Smooth muscle cell (in vitro differentiated cells): ENCODE results near the gene UBAP2. TPM values are rescaled to one million over a fixed set of nuclear protein-coding genes. Genes with fewer than 3 reads are reported as not detected.

Experiments used
- DNase-seq: peaks from one replicate; lab custom pipeline; 2025; ENCODE audit not compliant: unreplicated experiment; lab: John Stamatoyannopoulos, UW
- H2AFZ ChIP-seq: fragments of 200-600 bp; sonication (generic); 2 replicates; pipeline ENCODE4 v1.6.0; 2016; ENCODE audit warnings: antibody characterized with exemption, low read depth, mild to moderate bottlenecking
- H3F3A ChIP-seq: fragments of 200-600 bp; sonication (generic); 2 replicates; pipeline ENCODE4 v1.6.0; 2017; ENCODE audit warnings: antibody characterized with exemption, low read depth
- H3K27ac ChIP-seq: fragments of 200-600 bp; sonication (generic); 2 replicates; pipeline ENCODE4 v1.5.1; 2016; ENCODE audit warnings: low read depth, mild to moderate bottlenecking
- H3K27me3 ChIP-seq: fragments of 200-600 bp; sonication (generic); 2 replicates; pipeline ENCODE4 v1.6.1; 2016; ENCODE audit warnings: low read depth, mild to moderate bottlenecking
- H3K36me3 ChIP-seq: fragments of 200-600 bp; sonication (generic); 2 replicates; pipeline ENCODE4 v1.5.1; 2016; ENCODE audit warnings: low read depth
- H3K4me1 ChIP-seq: fragments of 200-600 bp; sonication (generic); 2 replicates; pipeline ENCODE4 v1.5.1; 2016; ENCODE audit warnings: low read depth
- H3K4me2 ChIP-seq: fragments of 200-600 bp; sonication (generic); 2 replicates; pipeline ENCODE4 v1.6.0; 2016; ENCODE audit warnings: mild to moderate bottlenecking
- H3K4me3 ChIP-seq: fragments of 200-600 bp; sonication (generic); 2 replicates; pipeline ENCODE4 v1.5.1; 2016; ENCODE audit warnings: mild to moderate bottlenecking
- H3K79me2 ChIP-seq: fragments of 200-600 bp; sonication (generic); 2 replicates; pipeline ENCODE4 v1.6.0; 2016; ENCODE audit warnings: low read depth, mild to moderate bottlenecking
- H3K9ac ChIP-seq: fragments of 200-600 bp; sonication (generic); 2 replicates; pipeline ENCODE4 v1.6.0; 2016; ENCODE audit warnings: low read depth
- H3K9me3 ChIP-seq: fragments of 200-600 bp; sonication (generic); replicated peaks from 2 replicates; pipeline ENCODE4 v1.5.1; 2016; ENCODE audit warnings: low read depth
- H4K20me1 ChIP-seq: fragments of 200-600 bp; sonication (generic); 2 replicates; pipeline ENCODE4 v1.6.0; 2016; ENCODE audit warnings: low read depth
- WGBS: methylation state at CpG from one replicate; pipeline ENCODE4 v1.1.7; 2016; ENCODE audit warnings: low lambda C conversion rate; 5-methylcytosine and 5-hydroxymethylcytosine counted together
- polyA plus RNA-seq: library from polyadenylated mRNA; unstranded; fragments of >200 nt; fragmentation: Nextera tagmentation; extraction: Ambion mirVana; gene quantifications from 2 replicates; pipeline ENCODE4 v1.2.1, GENCODE V29; 2016
- total RNA-seq: library from RNA; depleted of rRNA; stranded (reverse); fragments of >200 nt; gene quantifications from 2 replicates; pipeline ENCODE4 v1.2.3, GENCODE V29; 2014
- TF ChIP-seq, protein P1 (sequence below): fragments of 200-600 bp; sonication (generic); IDR thresholded peaks from 2 replicates; pipeline ENCODE4 v1.5.1; 2017; ENCODE audit warnings: borderline replicate concordance, mild to moderate bottlenecking, antibody characterized with exemption; ENCODE audit not compliant: insufficient read depth, poor library complexity, severe bottlenecking

The UBAP2 gene
- total and polyA plus RNA-seq, 2 experiments from 2014 or later = 19.5 to 20.4 TPM

DNA sequence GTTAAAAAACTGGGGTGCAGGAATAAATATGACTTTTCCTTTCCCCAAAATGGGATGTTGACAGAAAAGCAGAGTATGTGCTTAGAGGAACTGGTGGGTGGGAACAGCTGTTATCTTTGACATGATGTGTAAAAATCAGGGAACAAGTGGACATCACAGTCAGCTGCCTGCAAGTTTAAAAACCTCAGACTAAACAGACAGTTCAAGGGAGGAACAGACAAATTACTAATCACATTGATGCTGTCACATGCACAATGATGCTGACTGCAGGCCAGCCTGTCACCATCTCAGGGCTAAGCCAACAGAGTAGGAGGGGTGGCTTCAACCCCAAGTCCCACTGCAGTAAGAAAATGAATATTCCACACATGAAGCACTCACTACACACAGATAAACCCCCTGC, 38.2 kb upstream of the UBAP2 start:
- no peaks in the 10 kb centered on the region for H3K79me2 ChIP-seq
- peak overlapping the region; percentile 36 for H3K4me2 ChIP-seq
- H4K20me1 ChIP-seq = no peaks in the 10 kb centered on the region
- H3K9ac ChIP-seq = no peak overlapping the region
- TF ChIP-seq, protein P1, sequence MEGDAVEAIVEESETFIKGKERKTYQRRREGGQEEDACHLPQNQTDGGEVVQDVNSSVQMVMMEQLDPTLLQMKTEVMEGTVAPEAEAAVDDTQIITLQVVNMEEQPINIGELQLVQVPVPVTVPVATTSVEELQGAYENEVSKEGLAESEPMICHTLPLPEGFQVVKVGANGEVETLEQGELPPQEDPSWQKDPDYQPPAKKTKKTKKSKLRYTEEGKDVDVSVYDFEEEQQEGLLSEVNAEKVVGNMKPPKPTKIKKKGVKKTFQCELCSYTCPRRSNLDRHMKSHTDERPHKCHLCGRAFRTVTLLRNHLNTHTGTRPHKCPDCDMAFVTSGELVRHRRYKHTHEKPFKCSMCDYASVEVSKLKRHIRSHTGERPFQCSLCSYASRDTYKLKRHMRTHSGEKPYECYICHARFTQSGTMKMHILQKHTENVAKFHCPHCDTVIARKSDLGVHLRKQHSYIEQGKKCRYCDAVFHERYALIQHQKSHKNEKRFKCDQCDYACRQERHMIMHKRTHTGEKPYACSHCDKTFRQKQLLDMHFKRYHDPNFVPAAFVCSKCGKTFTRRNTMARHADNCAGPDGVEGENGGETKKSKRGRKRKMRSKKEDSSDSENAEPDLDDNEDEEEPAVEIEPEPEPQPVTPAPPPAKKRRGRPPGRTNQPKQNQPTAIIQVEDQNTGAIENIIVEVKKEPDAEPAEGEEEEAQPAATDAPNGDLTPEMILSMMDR = no peak
- peaks cover 12% of the 10 kb centered on the region for H3F3A ChIP-seq
- no peak overlapping the region for H3K4me3 ChIP-seq
- H3K4me1 ChIP-seq = no peaks in the 10 kb centered on the region
- H3K27me3 ChIP-seq = no peaks in the 10 kb centered on the region
- no peak for DNase-seq
- no peak overlapping the region for H2AFZ ChIP-seq
- no peaks in the 10 kb centered on the region for H3K9me3 ChIP-seq
- peaks cover 3% of the 10 kb centered on the region for H3K36me3 ChIP-seq
- peak overlapping the region; percentile 67 for H3K27ac ChIP-seq

DNA sequence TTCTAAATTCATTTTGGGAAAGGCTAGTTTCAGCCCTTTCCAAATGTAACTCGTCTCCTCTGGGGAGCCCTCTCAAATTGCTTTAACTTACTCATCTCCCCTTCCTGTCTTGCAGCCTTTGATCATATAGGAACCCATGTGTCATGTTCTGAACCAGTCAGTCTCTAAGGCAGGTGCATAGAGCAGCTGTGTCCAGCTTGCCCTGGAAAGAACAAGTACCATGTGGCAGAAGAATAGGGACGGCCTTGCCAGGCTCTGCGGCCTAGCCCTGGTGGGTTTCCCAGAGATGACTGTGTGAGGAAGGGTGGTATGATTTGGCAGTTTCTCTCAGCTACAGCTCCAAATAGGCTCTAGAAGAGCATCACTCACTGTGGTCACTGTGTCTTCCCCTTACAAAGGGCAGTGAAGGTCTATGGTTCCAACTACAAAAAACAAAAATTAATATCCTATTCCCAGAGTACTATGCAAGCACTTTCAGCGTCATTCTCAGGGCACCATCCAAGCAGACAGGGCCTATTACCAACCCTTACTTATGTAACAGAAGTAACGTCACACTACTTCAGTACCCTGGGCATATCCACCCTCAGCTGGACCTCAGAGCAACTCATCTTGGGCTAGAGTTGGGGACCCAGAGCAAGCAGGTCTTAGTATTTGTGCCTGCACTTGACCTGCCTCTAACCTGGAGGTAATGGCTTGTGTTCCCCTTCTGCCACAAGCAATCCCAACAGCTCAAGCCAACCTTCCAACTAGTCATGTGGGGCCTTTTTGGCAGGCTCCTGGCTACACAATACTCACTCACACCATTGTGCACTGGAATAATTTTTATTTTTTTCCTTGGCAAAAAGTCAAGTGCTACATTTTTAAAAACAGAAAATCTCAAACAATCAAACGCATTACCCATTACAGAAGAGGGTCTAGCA, 37.2 kb upstream of the UBAP2 start:
- no peaks in the 10 kb centered on the region for H3K4me1 ChIP-seq
- peaks cover 12% of the 10 kb centered on the region for H3F3A ChIP-seq
- no peak overlapping the region for H2AFZ ChIP-seq
- no peak overlapping the region for H3K4me3 ChIP-seq
- no peaks in the 10 kb centered on the region for H4K20me1 ChIP-seq
- peaks cover 3% of the 10 kb centered on the region for H3K36me3 ChIP-seq
- TF ChIP-seq, protein P1 = no peak
- H3K9me3 ChIP-seq = no peaks in the 10 kb centered on the region
- WGBS = 97% methylated on average over 6 of the region's 6 CpGs
- no peak overlapping the region for H3K4me2 ChIP-seq
- no peak overlapping the region for H3K9ac ChIP-seq
- DNase-seq = no peak
- no peak overlapping the region for H3K27ac ChIP-seq
- no peaks in the 10 kb centered on the region for H3K79me2 ChIP-seq
- H3K27me3 ChIP-seq = no peaks in the 10 kb centered on the region

DNA sequence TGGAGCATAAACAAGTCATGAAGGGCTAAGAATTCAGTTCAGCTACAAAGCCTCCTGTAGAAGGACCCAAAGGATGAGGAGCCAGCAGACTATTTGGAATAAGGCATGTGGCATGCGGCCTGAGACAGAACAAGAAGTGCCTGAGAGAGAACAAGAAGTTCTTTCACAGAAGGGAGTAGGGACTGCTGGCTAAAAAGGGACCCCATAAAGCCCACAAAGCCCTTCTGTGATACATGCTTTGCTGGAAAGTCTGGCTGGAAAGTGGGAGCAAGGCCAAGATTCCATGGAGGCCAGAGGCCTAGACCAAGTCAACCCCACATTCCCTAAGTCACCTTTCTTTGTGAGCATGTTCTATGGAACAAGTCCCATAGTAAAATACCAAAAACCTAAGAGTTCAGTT, 35.9 kb upstream of the UBAP2 start:
- 26% methylated on average over 1 of the region's 1 CpG for WGBS
- Histone ChIP-seq H3K4me1 (no peaks in the 10 kb centered on the region), H4K20me1 (no peaks in the 10 kb centered on the region), H3K4me2 (no peak overlapping the region), H3F3A (peaks cover 12% of the 10 kb centered on the region), H3K27ac (peak overlapping the region; percentile 2), H3K79me2 (no peaks in the 10 kb centered on the region), H3K4me3 (no peak overlapping the region), H3K36me3 (peaks cover 3% of the 10 kb centered on the region), H3K9me3 (no peaks in the 10 kb centered on the region), H3K9ac (no peak overlapping the region), H2AFZ (no peak overlapping the region), H3K27me3 (no peaks in the 10 kb centered on the region)
- no peak for DNase-seq
- TF ChIP-seq, protein P1 = no peak

DNA sequence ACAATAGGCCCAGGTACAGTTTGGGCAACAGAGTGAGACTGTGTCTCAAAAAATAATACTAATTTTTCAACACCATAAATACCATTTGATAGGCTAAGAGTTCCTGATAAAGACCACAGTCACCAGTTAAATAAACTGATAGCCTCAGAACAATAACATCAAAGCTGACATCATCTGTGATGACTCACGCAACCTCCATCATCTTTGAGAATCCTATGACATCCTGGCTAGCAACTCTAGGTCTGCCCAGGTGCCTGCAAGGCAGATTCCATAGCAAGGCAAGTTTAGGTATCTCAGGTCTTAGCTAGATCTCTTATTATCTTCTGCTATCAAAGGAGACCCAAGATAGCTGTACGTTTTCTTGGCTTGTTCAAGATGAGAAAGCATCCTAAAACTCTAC, 30.5 kb upstream of the UBAP2 start:
- Histone ChIP-seq H3K27me3 (no peaks in the 10 kb centered on the region), H3F3A (no peaks in the 10 kb centered on the region), H3K27ac (peak overlapping the region; percentile 7), H4K20me1 (no peaks in the 10 kb centered on the region), H3K79me2 (no peaks in the 10 kb centered on the region), H3K36me3 (no peaks in the 10 kb centered on the region), H2AFZ (no peak overlapping the region), H3K4me2 (no peak overlapping the region), H3K4me3 (no peak overlapping the region), H3K9ac (no peak overlapping the region), H3K4me1 (no peaks in the 10 kb centered on the region), H3K9me3 (no peaks in the 10 kb centered on the region)
- no peak for DNase-seq
- TF ChIP-seq, protein P1 = no peak
- 80% methylated on average over 2 of the region's 2 CpGs for WGBS
